Astrocyte of the cerebellum (primary cell): Measurements from ENCODE around the gene NCF4.

Experiments
- DNase-seq: peaks from one replicate; pipeline ENCODE4 v3.0.0-alpha.2; 2011; ENCODE audit warnings: low read depth
- H3K4me3 ChIP-seq: 2 replicates; pipeline ENCODE4 v1.5.1; 2011; ENCODE audit warnings: mild to moderate bottlenecking, low read depth, low read length, moderate library complexity
- CTCF ChIP-seq: IDR thresholded peaks from 2 replicates; pipeline ENCODE4 v1.5.1; 2012; ENCODE audit warnings: low read length, low read depth, moderate library complexity, mild to moderate bottlenecking; ENCODE audit errors: missing control alignments
- in situ Hi-C: cut with HindIII; loops from 2 replicates; pipeline ENCODE4 v1.10.0; 2017; ENCODE audit warnings: low sequenced_read_pairs

NCF4 gene

DNA sequence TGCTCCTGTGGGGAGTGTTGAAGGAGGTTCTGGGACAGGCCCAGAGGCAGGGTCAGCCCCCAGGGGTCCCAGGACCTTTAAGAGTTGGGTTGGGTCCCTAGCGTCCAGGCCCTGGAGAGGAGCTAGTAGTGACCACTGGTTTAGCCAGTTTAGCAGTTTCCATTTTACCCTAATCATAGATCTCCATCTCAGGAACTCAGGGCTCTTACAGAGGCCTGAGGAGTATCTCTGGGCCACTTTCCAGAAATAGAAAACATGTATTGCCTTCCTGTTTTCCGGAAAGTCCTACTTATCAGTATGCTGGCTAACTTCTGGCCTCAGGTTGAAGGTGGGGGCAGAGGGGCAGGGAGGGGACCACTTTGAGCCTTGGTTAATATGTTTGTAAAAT lies 13.5 kb downstream of the NCF4 start:
- in situ Hi-C loops, result no loop called here
- no peak for DNase-seq
- no peak for TF ChIP-seq CTCF
- no peak overlapping the region for H3K4me3 ChIP-seq

GRCh38 chr22:36874736-36875135 lies 13.9 kb downstream of the NCF4 start:
- TF ChIP-seq CTCF, result no peak
- no peak overlapping the region for H3K4me3 ChIP-seq
- in situ Hi-C loops, result no loop called here

DNA sequence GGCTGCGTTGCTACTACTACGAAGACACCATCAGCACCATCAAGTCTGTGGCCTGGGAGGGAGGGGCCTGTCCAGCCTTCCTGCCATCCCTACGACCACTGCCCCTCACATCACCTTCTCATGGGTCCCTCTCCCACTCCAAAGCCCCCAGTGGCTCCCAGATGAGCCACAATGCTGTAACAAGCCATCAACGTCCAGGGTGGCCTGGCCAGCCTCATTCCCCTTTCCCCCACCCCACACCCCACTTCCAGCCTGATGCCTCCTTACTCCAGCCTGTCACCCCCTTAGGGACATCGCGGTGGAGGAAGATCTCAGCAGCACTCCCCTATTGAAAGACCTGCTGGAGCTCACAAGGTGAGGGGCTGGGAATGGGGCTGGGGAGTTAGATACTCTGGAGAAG lies 14.9 kb downstream of the NCF4 start:
- in situ Hi-C loops, result no loop called here
- TF ChIP-seq CTCF, result no peak
- no peak for DNase-seq
- no peak overlapping the region for H3K4me3 ChIP-seq

More at GRCh38 chr22:36874736-36875135, 13.9 kb downstream of the NCF4 start:
- no peak for DNase-seq

DNA sequence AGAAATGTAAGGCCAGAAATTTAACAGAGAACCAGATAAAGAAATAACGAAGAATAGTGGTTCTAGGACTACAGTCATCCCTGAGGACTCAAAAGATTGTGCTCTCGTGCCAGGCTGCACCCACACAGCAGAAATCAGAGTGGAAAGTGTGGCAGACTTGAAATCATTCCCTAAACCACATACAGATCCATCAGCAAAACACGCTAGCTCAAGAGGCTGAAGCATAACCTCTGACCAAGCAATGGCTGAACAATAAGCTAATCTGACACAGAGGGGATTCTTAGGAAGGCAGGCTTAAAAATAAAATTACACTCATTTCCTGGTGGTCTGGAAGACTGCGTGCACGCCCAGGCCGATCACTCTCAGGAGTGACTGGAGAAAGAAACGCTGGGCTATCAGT lies 19.0 kb downstream of the NCF4 start:
- DNase-seq, result no peak
- no peak overlapping the region for H3K4me3 ChIP-seq
- TF ChIP-seq CTCF, result no peak
- in situ Hi-C loops, result no loop called here

- in situ Hi-C loops, result no loop called here
- DNase-seq, result no peak
- H3K4me3 ChIP-seq, result no peak overlapping the region
- no peak for TF ChIP-seq CTCF
Measured at GRCh38 chr22:36881504-36882245, 20.9 kb downstream of the NCF4 start.

DNA sequence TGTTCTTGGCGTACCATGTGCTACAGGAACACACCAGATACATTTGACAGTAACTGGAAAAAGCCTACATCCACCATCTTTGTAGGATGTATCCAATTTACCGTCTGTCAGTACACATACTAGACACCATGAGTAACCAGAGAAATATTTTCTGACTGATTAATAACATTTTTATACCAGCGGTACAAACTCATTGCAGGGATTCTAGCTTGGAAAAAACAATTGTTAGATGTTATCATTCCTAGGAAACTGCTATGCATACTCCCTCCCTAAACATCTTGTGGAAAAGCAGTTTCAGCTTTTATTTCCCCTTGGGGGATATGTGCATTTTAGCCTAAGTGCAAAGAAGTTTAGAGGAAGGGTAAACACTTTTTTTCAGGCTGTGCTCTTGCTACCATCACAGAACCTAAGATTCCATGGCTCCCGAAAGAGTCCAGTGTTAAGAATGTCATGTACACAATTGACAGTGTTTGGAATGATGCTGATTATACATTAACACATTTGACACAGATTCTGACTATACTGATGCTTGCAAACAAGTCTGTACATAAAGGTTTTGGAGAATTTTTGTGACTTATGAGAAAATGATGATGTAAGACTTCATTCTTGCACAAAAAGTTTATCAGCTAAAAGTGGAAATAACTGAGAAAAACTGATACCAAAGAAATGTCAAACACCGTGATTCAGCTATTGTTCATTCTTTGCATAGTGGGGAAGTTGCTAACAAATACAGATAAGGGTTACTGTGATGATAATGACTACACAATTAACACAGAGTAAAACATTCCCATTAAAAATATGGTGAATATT lies 23.7 kb downstream of the NCF4 start:
- in situ Hi-C loops, result no loop called here
- no peak overlapping the region for H3K4me3 ChIP-seq
- no peak for TF ChIP-seq CTCF

More for the DNA sequence above, 23.7 kb downstream of the NCF4 start:
- DNase-seq, result no peak
